PFSK-1 (cell line): ENCODE results near the gene AMOTL1.
A peak's percentile ranks its signal among the peaks of the same experiment; 100 is the strongest.

Source experiments
- FOXP2 ChIP-seq: optimal IDR thresholded peaks from 2 replicates; pipeline ENCODE3; 2011; ENCODE audit warnings: borderline replicate concordance, control low read depth, inconsistent platforms; ENCODE audit not compliant: insufficient read depth; ENCODE audit errors: extremely low read length, extremely low read depth
- POLR2AphosphoS5 ChIP-seq: IDR thresholded peaks from 2 replicates; pipeline ENCODE4 v1.6.1; 2012; ENCODE audit warnings: low read depth, mild to moderate bottlenecking, control low read depth, low read length, moderate library complexity
- REST ChIP-seq, 2 experiments: IDR thresholded peaks; 2 replicates each; pipeline versions ENCODE4 v1.6.1 to v1.8.0; 2011 to 2012; ENCODE audit warnings: low read depth in 2 of 2, low read length in 2 of 2, control low read depth in 1 of 2, inconsistent platforms in 1 of 2, mild to moderate bottlenecking in 1 of 2, moderate library complexity in 1 of 2; ENCODE audit not compliant: insufficient read depth in 1 of 2
- SIN3A ChIP-seq: IDR thresholded peaks from 2 replicates; pipeline ENCODE4 v1.6.1; 2012; ENCODE audit warnings: mild to moderate bottlenecking, low read length, moderate library complexity, borderline replicate concordance; ENCODE audit not compliant: insufficient read depth
- TAF1 ChIP-seq: IDR thresholded peaks from 2 replicates; pipeline ENCODE4 v1.6.1; 2012; ENCODE audit warnings: low read length, control low read depth, borderline replicate concordance; ENCODE audit not compliant: insufficient read depth

Gene AMOTL1

DNA sequence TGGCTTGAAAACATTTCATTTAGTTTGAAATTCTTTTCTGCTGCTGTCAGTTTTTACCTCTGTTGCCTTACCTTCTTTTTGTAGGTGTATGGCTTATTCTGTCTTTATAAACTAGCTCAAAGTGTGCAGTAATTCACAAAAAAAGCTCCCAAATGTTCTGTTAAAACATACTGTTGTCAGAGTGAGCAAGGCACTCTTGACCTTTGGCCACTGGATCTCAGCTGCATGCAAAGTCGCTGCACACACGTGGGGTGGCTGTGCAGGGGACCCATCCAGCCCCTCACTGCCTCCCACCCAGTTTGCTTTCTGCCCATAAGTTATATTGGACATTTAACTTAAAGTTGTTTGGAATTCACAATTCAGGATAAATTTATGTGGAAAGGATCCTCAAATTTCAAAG, 92.2 kb downstream of the AMOTL1 start:
- TF ChIP-seq REST (IDR thresholded peaks at IDR 0.05; ENCODE audit: insufficient read depth in 1 of 2, low read depth in 2 of 2, low read length in 2 of 2) = no peak
- TF ChIP-seq TAF1 = no peak
- TF ChIP-seq FOXP2 = no peak
- TF ChIP-seq POLR2AphosphoS5 = no peak
- TF ChIP-seq SIN3A = no peak

- TF ChIP-seq REST (IDR thresholded peaks at IDR 0.05; ENCODE audit: insufficient read depth in 1 of 2, low read depth in 2 of 2, low read length in 2 of 2) (no peak), POLR2AphosphoS5 (0 out of 2 replicates have a peak, but pooled peaks have one; percentile 21), TAF1 (no peak)
These were observed 93.2 kb downstream of the AMOTL1 start for GRCh38 chr11:94861306-94861845.

DNA sequence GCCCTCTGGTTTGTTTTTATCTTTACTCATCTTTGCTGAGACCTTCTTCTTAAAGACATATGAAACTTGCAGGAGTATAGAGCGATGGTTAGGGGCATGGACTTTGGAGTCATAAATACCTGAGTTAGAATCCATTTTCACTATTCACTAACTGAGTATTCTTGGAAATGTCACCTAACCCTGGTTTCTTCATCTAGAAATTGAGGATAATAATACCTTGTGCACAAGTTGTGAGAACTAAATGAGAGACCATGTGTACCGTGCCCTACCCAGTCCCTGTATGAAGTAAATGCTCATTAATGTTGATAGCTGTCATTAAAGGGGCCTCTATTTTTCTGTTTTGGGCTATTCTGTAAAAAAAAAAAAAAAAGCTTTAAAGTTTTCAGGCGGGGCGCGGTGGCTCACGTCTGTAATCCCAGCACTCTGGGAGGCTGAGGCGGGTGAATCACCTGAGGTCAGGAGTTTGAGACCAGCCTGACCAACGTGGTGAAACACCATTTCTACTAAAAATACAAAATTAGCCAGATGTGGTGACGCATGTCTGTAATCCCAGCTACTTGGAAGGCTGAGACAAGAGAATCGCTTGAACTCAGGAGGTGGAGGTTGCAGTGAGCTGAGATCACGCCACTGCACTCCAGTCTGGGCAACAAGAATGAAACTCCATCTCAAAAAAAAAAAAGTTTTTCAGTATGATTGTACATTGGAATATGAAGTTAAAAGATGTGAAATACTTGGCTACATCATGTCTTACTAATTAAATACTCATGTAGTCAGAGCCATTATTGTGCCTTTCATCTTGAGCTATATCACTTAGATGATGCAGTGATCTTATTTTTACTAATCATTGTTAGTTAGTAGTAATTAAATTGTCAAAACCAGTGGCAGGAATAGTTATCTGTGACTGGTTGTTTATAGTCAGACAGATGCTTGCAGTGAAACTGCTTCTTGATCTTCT, 95.0 kb downstream of the AMOTL1 start:
- TF ChIP-seq TAF1 (no peak), REST (IDR thresholded peaks at IDR 0.05; ENCODE audit: insufficient read depth in 1 of 2, low read depth in 2 of 2, low read length in 2 of 2) (no peak), FOXP2 (no peak), POLR2AphosphoS5 (no peak), SIN3A (no peak)

DNA sequence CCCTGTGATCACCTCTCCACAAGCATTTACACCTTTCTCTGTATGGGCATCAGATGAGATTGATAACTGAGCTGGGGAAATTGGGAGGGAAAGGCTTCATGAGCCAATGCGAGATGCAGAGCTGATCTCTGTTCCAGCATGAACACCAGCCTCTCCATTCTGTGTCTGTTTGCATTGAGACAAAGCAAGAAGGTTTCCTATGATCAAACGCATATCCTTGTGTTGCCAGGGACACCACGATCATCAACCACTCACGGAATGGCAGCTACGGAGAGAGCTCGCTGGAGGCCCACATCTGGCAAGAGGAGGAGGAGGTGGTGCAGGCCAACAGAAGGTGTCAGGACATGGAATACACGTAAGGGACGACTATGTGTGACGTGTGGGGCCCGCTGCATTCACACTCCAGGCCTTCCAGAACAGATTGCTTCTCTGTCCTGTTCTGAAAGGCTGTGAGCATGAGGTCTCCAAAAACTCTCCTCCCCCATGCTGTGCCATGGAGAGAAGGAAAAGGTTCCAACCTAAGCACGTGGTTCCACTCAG, 96.4 kb downstream of the AMOTL1 start:
- TF ChIP-seq TAF1 = no peak

- TF ChIP-seq FOXP2 = no peak
- TF ChIP-seq POLR2AphosphoS5 = no peak
- no peak for TF ChIP-seq REST (IDR thresholded peaks at IDR 0.05; ENCODE audit: insufficient read depth in 1 of 2, low read depth in 2 of 2, low read length in 2 of 2)
- TF ChIP-seq SIN3A = no peak
- TF ChIP-seq TAF1 = no peak
These were observed 98.2 kb downstream of the AMOTL1 start for GRCh38 chr11:94866231-94866822.
